Ishikawa (cell line): ENCODE data around the gene TXLNB.

Source experiments
- CEBPB ChIP-seq: IDR thresholded peaks from 2 replicates; pipeline ENCODE4 v1.6.1; 2012
- CREB1 ChIP-seq: IDR thresholded peaks from 2 replicates; pipeline ENCODE4 v1.6.1; 2012; ENCODE audit warnings: low read depth
- EGR1 ChIP-seq: IDR thresholded peaks from 2 replicates; pipeline ENCODE4 v1.6.1; 2012
- EP300 ChIP-seq: IDR thresholded peaks from 2 replicates; pipeline ENCODE4 v1.6.1; 2012; ENCODE audit warnings: borderline replicate concordance
- FOXM1 ChIP-seq: IDR thresholded peaks from 2 replicates; pipeline ENCODE4 v1.6.1; 2012; ENCODE audit warnings: low read depth, borderline replicate concordance
- MAX ChIP-seq: IDR thresholded peaks from 2 replicates; pipeline ENCODE4 v1.6.1; 2012
- NFIC ChIP-seq: IDR thresholded peaks from 2 replicates; pipeline ENCODE4 v1.6.1; 2012
- RAD21 ChIP-seq: IDR thresholded peaks from 2 replicates; pipeline ENCODE4 v1.6.1; 2012; ENCODE audit warnings: low read depth
- REST ChIP-seq: IDR thresholded peaks from 2 replicates; pipeline ENCODE4 v1.6.1; 2012; ENCODE audit warnings: low read depth, mild to moderate bottlenecking
- TAF1 ChIP-seq: IDR thresholded peaks from 2 replicates; pipeline ENCODE4 v1.6.1; 2012; ENCODE audit warnings: low read depth, mild to moderate bottlenecking
- TCF12 ChIP-seq: IDR thresholded peaks from 2 replicates; pipeline ENCODE4 v1.6.1; 2012; ENCODE audit warnings: low read depth
- TEAD4 ChIP-seq: IDR thresholded peaks from 2 replicates; pipeline ENCODE4 v1.6.1; 2012
- USF1 ChIP-seq: IDR thresholded peaks from 2 replicates; pipeline ENCODE4 v1.6.1; 2012
- YY1 ChIP-seq: IDR thresholded peaks from 2 replicates; pipeline ENCODE4 v1.6.1; 2012; ENCODE audit warnings: low read depth
- ZBTB7A ChIP-seq: IDR thresholded peaks from 2 replicates; pipeline ENCODE4 v1.6.1; 2012; ENCODE audit warnings: low read depth

TXLNB gene

DNA sequence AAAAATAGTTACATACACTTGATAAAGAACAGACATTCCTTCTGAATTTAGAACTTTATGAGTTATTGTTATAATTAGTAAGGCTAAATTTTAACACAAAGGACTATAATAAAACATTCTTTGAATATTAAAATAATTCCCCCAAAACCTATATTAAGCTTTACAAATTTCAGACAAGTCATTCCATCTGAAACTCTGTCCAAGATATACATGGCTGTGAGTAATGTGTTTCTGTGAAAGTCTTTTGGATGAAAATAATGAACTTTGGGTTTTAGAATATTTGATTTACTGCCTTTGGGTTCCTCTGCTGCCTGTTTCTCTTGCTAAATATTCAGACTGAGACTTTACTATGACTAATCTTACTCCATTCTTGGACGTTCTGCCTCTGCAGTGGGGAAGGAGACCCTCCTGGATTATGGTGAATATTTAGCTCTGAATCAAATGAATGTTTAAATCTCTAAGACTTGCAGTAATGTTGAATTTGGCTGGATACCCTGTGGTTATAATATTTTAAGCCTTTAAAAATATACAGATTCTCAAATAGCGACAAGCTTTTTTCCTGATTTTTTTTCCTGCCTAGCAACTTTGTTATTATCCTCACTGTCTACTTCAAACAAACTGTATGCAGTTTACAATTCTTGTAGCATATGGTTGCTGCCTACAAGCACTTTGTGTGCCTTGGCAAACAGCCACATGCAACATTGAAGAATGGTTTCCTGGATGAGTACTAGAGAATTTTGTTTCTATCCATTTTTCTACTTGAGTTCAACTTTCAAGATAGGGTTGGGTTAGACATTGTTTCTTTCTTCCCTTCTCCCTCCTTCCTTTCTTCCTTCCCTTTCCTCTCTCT is 51.4 kb downstream of the TXLNB start:
- TF ChIP-seq ZBTB7A = no peak
- TF ChIP-seq NFIC = no peak
- TF ChIP-seq EP300 = no peak
- no peak for TF ChIP-seq REST
- TF ChIP-seq MAX = no peak
- TF ChIP-seq YY1 = no peak
- no peak for TF ChIP-seq TEAD4
- no peak for TF ChIP-seq CEBPB
- no peak for TF ChIP-seq EGR1
- TF ChIP-seq USF1 = no peak
- no peak for TF ChIP-seq TAF1
- no peak for TF ChIP-seq CREB1
- no peak for TF ChIP-seq TCF12

- TF ChIP-seq EP300 (no peak), CEBPB (no peak), TAF1 (no peak)
These were observed 52.7 kb downstream of the TXLNB start for GRCh38 chr6:139239064-139239463.

DNA sequence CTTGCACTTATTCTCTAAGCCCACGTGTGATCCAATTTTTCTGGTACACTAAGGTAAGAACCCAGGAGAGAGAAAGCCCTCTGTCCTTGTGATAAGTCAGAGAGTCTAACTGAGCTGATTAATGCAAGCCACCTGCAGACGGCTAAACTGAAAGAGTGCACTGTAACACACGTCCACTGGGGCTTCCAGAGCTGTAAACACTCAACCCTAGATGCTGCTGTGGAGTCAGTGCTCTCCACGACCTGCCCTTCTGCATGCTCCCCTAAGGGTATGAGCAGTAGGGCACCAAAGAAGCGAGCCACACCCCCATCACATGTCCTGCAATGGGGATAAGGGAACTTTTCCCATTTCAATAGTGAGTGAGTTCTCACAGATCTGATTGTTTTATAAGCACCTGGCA is 55.7 kb downstream of the TXLNB start:
- TF ChIP-seq FOXM1 (no peak), NFIC (no peak), YY1 (no peak), TEAD4 (no peak), USF1 (no peak), EGR1 (no peak), TAF1 (no peak), REST (no peak), ZBTB7A (no peak), EP300 (no peak), CEBPB (no peak), CREB1 (no peak), TCF12 (no peak), RAD21 (no peak), MAX (no peak)

DNA sequence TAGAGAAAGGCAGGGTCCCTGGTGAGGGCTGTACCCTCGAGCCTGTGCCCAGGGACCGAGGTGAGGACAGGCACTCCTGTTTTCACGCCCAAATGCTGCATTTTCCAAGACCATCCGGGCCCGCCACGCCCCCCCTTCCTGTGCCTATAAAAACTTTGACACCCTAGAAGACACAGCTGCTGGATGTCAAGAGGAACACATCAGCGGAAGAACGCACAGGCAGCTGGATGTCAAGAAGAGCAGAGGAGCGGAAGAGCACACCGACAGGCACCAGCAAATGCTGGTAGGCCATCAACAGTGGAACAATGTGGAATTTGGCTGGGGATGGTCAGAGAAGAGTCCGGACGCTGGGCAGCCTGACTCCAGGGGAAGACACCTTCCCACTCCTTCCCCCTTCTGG is 56.1 kb downstream of the TXLNB start:
- no peak for TF ChIP-seq EP300
- TF ChIP-seq TEAD4 = no peak
- TF ChIP-seq CREB1 = no peak
- TF ChIP-seq YY1 = no peak
- TF ChIP-seq NFIC = no peak
- TF ChIP-seq ZBTB7A = no peak
- TF ChIP-seq TAF1 = no peak
- TF ChIP-seq CEBPB = no peak
- no peak for TF ChIP-seq TCF12
- no peak for TF ChIP-seq USF1
- no peak for TF ChIP-seq FOXM1
- TF ChIP-seq RAD21 = no peak
- TF ChIP-seq EGR1 = no peak
- TF ChIP-seq MAX = no peak
- TF ChIP-seq REST = no peak
